NCI-H146 treated with DMSO at 0.1 percent for 48 hours (cell line): ENCODE results near the gene PELI3.

Experiments used
- DNase-seq: peaks from one replicate; lab custom pipeline; 2025; ENCODE audit not compliant: unreplicated experiment; lab: John Stamatoyannopoulos, UW

The PELI3 gene

GRCh38 chr11:66497206-66497605 is 30.5 kb downstream of the PELI3 start:
- no peak for DNase-seq

- no peak for DNase-seq
These were observed 31.8 kb downstream of the PELI3 start for GRCh38 chr11:66498506-66498905.

GRCh38 chr11:66505276-66505816 is 38.6 kb downstream of the PELI3 start:
- no peak for DNase-seq

- DNase-seq = no peak
These were observed 42.4 kb downstream of the PELI3 start for GRCh38 chr11:66509131-66509561.

GRCh38 chr11:66510271-66510989 is 43.7 kb downstream of the PELI3 start, which contains the start of gene BBS1:
BBS1 (plus strand) TSS chr11:66510635; CDS start chr11:66510660, 25 bp downstream.
- peak; percentile 7 for DNase-seq

GRCh38 chr11:66510990-66511339 is 44.3 kb downstream of the PELI3 start:
- no peak for DNase-seq

- no peak for DNase-seq
These were observed 56.9 kb downstream of the PELI3 start for GRCh38 chr11:66523611-66524010.

- DNase-seq = no peak
These were observed 57.8 kb downstream of the PELI3 start for GRCh38 chr11:66524304-66525040.
